WTC11 (cell line): Measurements from ENCODE around the gene ADAM12. TPM values are rescaled to one million over a fixed set of nuclear protein-coding genes. Genes with fewer than 3 reads are reported as not detected.

Experiments
- ATAC-seq: fragments of 200-7000 bp; cut with Tn5 transposase; 2 replicates; pipeline ENCODE4 v1.10.0; 2021; ENCODE audit warnings: mild to moderate bottlenecking, moderate library complexity
- CTCF ChIA-PET: fragments of 300-600 bp; sonication (Branson Sonifier 250); formaldehyde crosslinking; loops from one replicate; lab custom pipeline; 2021; ENCODE audit warnings: antibody characterized with exemption; lab: Charles Lee
- POLR2A ChIA-PET: fragments of 350-600 bp; sonication (Branson Sonifier 250); formaldehyde crosslinking; loops from one replicate; lab custom pipeline; 2021; ENCODE audit warnings: antibody characterized with exemption; lab: Charles Lee
- DNase-seq: peaks from one replicate; pipeline ENCODE4 v3.0.0; 2021; ENCODE audit warnings: low spot score
- H3K27ac Mint-ChIP-seq: 2 replicates; pipeline ENCODE4 v1.8.0; 2021; ENCODE audit warnings: mixed read lengths
- H3K27me3 Mint-ChIP-seq: 2 replicates; pipeline ENCODE4 v1.8.0; 2021; ENCODE audit warnings: low read depth, mild to moderate bottlenecking, moderate library complexity, mixed read lengths
- H3K36me3 Mint-ChIP-seq: 2 replicates; pipeline ENCODE4 v1.8.0; 2021; ENCODE audit warnings: mixed read lengths
- H3K4me1 Mint-ChIP-seq: 2 replicates; pipeline ENCODE4 v1.8.0; 2022; ENCODE audit warnings: mixed read lengths
- H3K4me3 Mint-ChIP-seq: 2 replicates; pipeline ENCODE4 v1.8.0; 2021; ENCODE audit warnings: mild to moderate bottlenecking, moderate library complexity, mixed read lengths
- H3K9me3 Mint-ChIP-seq: 2 replicates; pipeline ENCODE4 v1.8.0; 2021; ENCODE audit warnings: mixed read lengths
- ELF4 ChIP-seq: sonication (generic); formaldehyde crosslinking; IDR thresholded peaks from 2 replicates; pipeline ENCODE4 v1.8.1; 2022; ENCODE audit warnings: low read depth, mild to moderate bottlenecking, moderate library complexity, missing genetic modification reagents
- ESRRA ChIP-seq: sonication (generic); formaldehyde crosslinking; IDR thresholded peaks from 2 replicates; pipeline ENCODE4 v1.8.1; 2022; ENCODE audit warnings: mild to moderate bottlenecking, missing genetic modification reagents, borderline replicate concordance
- HMGA2 ChIP-seq: fragments of 250-450 bp; sonication (Bioruptor Pico); IDR thresholded peaks from 2 replicates; pipeline ENCODE4 v1.4.0; 2021; ENCODE audit warnings: mild to moderate bottlenecking, moderate library complexity
- IRF2 ChIP-seq: sonication (generic); formaldehyde crosslinking; IDR thresholded peaks from 2 replicates; pipeline ENCODE4 v1.8.0; 2022; ENCODE audit warnings: low read depth, missing genetic modification reagents, borderline replicate concordance
- MYBL2 ChIP-seq: sonication (generic); formaldehyde crosslinking; IDR thresholded peaks from 2 replicates; pipeline ENCODE4 v1.8.1; 2023; ENCODE audit warnings: mild to moderate bottlenecking, moderate library complexity, missing genetic modification reagents
- SMAD4 ChIP-seq: sonication (generic); formaldehyde crosslinking; IDR thresholded peaks from 2 replicates; pipeline ENCODE4 v1.8.0; 2022; ENCODE audit warnings: mild to moderate bottlenecking, missing genetic modification reagents
- TP53 ChIP-seq: sonication (generic); formaldehyde crosslinking; IDR thresholded peaks from 2 replicates; pipeline ENCODE4 v1.8.1; 2023; ENCODE audit warnings: mild to moderate bottlenecking, missing genetic modification reagents
- ZBTB21 ChIP-seq: sonication (generic); formaldehyde crosslinking; IDR thresholded peaks from 2 replicates; pipeline ENCODE4 v1.8.1; 2023; ENCODE audit warnings: mild to moderate bottlenecking, missing genetic modification reagents, borderline replicate concordance
- ZNF219 ChIP-seq: sonication (generic); formaldehyde crosslinking; IDR thresholded peaks from 2 replicates; pipeline ENCODE4 v1.8.0; 2023; ENCODE audit warnings: missing genetic modification reagents, mild to moderate bottlenecking, borderline replicate concordance
- ZNF263 ChIP-seq: sonication (generic); formaldehyde crosslinking; IDR thresholded peaks from 2 replicates; pipeline ENCODE4 v1.8.1; 2022; ENCODE audit warnings: low read depth, mild to moderate bottlenecking, moderate library complexity, missing genetic modification reagents
- ZNF317 ChIP-seq: sonication (generic); formaldehyde crosslinking; IDR thresholded peaks from 2 replicates; pipeline ENCODE4 v1.8.1; 2023; ENCODE audit warnings: low read depth, mild to moderate bottlenecking, moderate library complexity, missing genetic modification reagents, borderline replicate concordance
- ZNF416 ChIP-seq: fragments of 250-450 bp; sonication (Bioruptor Pico); IDR thresholded peaks from 2 replicates; pipeline ENCODE4 v1.9.0; 2021; ENCODE audit warnings: mild to moderate bottlenecking, inconsistent platforms
- total RNA-seq: library from RNA; stranded (reverse); gene quantifications from 3 replicates; pipeline ENCODE4 v1.2.3, GENCODE V29; 2021
- TF ChIP-seq, protein P1 (sequence below): sonication (generic); formaldehyde crosslinking; IDR thresholded peaks from 2 replicates; pipeline ENCODE4 v1.8.1; 2022; ENCODE audit warnings: mild to moderate bottlenecking, missing genetic modification reagents, moderate library complexity, borderline replicate concordance
- TF ChIP-seq, protein P2 (sequence below): sonication (generic); formaldehyde crosslinking; IDR thresholded peaks from 2 replicates; pipeline ENCODE4 v1.8.0; 2022; ENCODE audit warnings: mild to moderate bottlenecking, missing genetic modification reagents
- TF ChIP-seq, protein P3 (sequence below): fragments of 250-450 bp; sonication (Bioruptor Pico); conservative IDR thresholded peaks from 2 replicates; pipeline ENCODE4 v1.9.0; 2021; ENCODE audit warnings: mild to moderate bottlenecking
- TF ChIP-seq, protein P4 (sequence below): sonication (generic); formaldehyde crosslinking; IDR thresholded peaks from 2 replicates; pipeline ENCODE4 v1.8.1; 2022; ENCODE audit warnings: low read depth, mild to moderate bottlenecking, moderate library complexity, missing genetic modification reagents, borderline replicate concordance
- TF ChIP-seq, protein P5 (sequence below): fragments of 250-450 bp; sonication (Bioruptor Pico); IDR thresholded peaks from 2 replicates; pipeline ENCODE4 v1.9.0; 2021; ENCODE audit warnings: mild to moderate bottlenecking
- TF ChIP-seq, protein P6 (sequence below): sonication (generic); formaldehyde crosslinking; IDR thresholded peaks from 2 replicates; pipeline ENCODE4 v1.8.1; 2023; ENCODE audit warnings: mild to moderate bottlenecking, missing genetic modification reagents
- TF ChIP-seq, protein P7 (sequence below): sonication (generic); formaldehyde crosslinking; IDR thresholded peaks from 2 replicates; pipeline ENCODE4 v1.8.1; 2022; ENCODE audit warnings: missing genetic modification reagents, borderline replicate concordance

Gene ADAM12
- total RNA-seq, 1 experiment from 2014 or later, result 0.22 TPM

DNA sequence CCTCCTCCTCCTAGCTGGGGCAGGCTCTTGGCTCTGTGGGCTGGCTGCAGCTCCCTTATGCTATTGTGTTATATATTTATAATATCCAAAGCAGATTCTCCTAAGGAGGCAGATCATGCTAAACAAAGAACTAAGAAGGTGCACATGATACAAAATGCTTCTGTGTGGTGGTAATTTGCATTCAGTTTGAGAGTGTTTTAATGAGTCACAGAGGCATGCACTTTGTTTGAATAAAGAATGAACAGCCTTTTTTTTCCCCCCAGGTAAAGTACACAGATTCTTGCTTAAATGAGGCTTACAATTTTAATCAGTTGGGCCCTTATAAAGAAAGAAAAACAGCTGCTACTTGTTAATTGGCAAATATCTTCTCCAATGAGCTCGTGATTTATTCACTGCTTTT, 396.9 kb downstream of the ADAM12 start:
- Mint-ChIP-seq H3K4me3 (no peak overlapping the region), H3K36me3 (no peaks in the 10 kb centered on the region), H3K27ac (no peak overlapping the region), H3K9me3 (peaks cover 11% of the 10 kb centered on the region), H3K4me1 (no peaks in the 10 kb centered on the region), H3K27me3 (no peaks in the 10 kb centered on the region)
- DNase-seq (no peak), ATAC-seq (no peak)
- ChIA-PET CTCF (no interaction called here), POLR2A (no interaction called here)
- TF ChIP-seq, protein P1, sequence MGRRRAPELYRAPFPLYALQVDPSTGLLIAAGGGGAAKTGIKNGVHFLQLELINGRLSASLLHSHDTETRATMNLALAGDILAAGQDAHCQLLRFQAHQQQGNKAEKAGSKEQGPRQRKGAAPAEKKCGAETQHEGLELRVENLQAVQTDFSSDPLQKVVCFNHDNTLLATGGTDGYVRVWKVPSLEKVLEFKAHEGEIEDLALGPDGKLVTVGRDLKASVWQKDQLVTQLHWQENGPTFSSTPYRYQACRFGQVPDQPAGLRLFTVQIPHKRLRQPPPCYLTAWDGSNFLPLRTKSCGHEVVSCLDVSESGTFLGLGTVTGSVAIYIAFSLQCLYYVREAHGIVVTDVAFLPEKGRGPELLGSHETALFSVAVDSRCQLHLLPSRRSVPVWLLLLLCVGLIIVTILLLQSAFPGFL (CRISPR knock-in tag), result no peak
- TF ChIP-seq HMGA2 (CRISPR knock-in tag), result no peak
- TF ChIP-seq SMAD4 (CRISPR knock-in tag), result no peak
- TF ChIP-seq, protein P2, sequence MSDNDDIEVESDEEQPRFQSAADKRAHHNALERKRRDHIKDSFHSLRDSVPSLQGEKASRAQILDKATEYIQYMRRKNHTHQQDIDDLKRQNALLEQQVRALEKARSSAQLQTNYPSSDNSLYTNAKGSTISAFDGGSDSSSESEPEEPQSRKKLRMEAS (CRISPR knock-in tag), result no peak
- TF ChIP-seq, protein P3, sequence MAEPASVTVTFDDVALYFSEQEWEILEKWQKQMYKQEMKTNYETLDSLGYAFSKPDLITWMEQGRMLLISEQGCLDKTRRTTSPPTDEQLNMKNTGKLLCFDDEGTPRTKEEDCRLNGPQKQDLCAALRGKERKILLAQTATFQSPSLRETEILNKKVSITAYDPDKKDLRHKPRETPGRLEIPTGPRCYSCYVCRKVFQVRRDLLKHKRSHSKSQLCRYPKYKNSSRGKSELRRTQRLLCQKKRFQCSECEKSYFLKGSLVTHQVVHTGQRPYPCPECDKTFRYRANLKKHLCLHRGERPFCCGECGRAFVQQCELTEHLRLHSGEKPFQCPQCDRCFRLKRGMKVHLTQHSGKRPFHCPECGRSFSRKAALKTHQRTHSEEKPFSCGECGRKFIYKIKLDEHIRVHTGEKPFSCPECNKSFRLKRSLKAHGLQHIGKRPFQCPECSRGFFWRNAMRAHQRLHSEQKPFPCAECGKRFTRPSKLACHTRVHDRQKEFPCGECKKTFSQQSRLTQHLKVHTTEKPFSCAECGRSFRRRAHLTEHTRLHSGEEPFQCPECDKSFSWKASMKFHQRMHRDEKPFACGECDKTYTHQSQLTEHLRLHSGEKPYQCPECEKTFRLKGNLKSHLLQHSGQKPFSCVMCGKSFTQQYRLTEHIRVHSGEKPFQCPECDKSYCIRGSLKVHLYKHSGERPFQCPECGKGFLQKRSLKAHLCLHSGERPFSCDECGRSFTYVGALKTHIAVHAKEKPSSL, result no peak
- no peak for TF ChIP-seq ZBTB21
- TF ChIP-seq, protein P4, sequence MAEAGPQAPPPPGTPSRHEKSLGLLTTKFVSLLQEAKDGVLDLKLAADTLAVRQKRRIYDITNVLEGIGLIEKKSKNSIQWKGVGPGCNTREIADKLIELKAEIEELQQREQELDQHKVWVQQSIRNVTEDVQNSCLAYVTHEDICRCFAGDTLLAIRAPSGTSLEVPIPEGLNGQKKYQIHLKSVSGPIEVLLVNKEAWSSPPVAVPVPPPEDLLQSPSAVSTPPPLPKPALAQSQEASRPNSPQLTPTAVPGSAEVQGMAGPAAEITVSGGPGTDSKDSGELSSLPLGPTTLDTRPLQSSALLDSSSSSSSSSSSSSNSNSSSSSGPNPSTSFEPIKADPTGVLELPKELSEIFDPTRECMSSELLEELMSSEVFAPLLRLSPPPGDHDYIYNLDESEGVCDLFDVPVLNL (CRISPR knock-in tag), result no peak
- TF ChIP-seq ZNF317 (CRISPR knock-in tag), result no peak
- no peak for TF ChIP-seq ZNF263 (CRISPR knock-in tag)
- TF ChIP-seq, protein P5, sequence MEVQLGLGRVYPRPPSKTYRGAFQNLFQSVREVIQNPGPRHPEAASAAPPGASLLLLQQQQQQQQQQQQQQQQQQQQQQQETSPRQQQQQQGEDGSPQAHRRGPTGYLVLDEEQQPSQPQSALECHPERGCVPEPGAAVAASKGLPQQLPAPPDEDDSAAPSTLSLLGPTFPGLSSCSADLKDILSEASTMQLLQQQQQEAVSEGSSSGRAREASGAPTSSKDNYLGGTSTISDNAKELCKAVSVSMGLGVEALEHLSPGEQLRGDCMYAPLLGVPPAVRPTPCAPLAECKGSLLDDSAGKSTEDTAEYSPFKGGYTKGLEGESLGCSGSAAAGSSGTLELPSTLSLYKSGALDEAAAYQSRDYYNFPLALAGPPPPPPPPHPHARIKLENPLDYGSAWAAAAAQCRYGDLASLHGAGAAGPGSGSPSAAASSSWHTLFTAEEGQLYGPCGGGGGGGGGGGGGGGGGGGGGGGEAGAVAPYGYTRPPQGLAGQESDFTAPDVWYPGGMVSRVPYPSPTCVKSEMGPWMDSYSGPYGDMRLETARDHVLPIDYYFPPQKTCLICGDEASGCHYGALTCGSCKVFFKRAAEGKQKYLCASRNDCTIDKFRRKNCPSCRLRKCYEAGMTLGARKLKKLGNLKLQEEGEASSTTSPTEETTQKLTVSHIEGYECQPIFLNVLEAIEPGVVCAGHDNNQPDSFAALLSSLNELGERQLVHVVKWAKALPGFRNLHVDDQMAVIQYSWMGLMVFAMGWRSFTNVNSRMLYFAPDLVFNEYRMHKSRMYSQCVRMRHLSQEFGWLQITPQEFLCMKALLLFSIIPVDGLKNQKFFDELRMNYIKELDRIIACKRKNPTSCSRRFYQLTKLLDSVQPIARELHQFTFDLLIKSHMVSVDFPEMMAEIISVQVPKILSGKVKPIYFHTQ (CRISPR knock-in tag), result no peak
- no peak for TF ChIP-seq ZNF219 (CRISPR knock-in tag)
- TF ChIP-seq, protein P6, sequence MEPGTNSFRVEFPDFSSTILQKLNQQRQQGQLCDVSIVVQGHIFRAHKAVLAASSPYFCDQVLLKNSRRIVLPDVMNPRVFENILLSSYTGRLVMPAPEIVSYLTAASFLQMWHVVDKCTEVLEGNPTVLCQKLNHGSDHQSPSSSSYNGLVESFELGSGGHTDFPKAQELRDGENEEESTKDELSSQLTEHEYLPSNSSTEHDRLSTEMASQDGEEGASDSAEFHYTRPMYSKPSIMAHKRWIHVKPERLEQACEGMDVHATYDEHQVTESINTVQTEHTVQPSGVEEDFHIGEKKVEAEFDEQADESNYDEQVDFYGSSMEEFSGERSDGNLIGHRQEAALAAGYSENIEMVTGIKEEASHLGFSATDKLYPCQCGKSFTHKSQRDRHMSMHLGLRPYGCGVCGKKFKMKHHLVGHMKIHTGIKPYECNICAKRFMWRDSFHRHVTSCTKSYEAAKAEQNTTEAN (CRISPR knock-in tag), result no peak
- no peak for TF ChIP-seq TP53 (CRISPR knock-in tag)
- no peak for TF ChIP-seq ELF4 (CRISPR knock-in tag)
- TF ChIP-seq IRF2 (CRISPR knock-in tag), result no peak
- no peak for TF ChIP-seq ZNF416 (CRISPR knock-in tag)
- TF ChIP-seq MYBL2 (CRISPR knock-in tag), result no peak
- TF ChIP-seq, protein P7, sequence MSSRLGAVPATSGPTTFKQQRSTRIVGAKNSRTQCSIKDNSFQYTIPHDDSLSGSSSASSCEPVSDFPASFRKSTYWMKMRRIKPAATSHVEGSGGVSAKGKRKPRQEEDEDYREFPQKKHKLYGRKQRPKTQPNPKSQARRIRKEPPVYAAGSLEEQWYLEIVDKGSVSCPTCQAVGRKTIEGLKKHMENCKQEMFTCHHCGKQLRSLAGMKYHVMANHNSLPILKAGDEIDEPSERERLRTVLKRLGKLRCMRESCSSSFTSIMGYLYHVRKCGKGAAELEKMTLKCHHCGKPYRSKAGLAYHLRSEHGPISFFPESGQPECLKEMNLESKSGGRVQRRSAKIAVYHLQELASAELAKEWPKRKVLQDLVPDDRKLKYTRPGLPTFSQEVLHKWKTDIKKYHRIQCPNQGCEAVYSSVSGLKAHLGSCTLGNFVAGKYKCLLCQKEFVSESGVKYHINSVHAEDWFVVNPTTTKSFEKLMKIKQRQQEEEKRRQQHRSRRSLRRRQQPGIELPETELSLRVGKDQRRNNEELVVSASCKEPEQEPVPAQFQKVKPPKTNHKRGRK (CRISPR knock-in tag), result no peak
- TF ChIP-seq ESRRA (CRISPR knock-in tag), result no peak
